ENCODE results near the gene CXCL10. TPM values are rescaled to one million over a fixed set of nuclear protein-coding genes. Genes with fewer than 3 reads are reported as not detected.

The CXCL10 gene
- total and polyA plus RNA-seq, 5 experiments from 2014 or later, result not detected

Other genes starting within 250 kb of the CXCL10 start
- gene PPEF2, start 121.0 kb downstream of the CXCL10 start, total RNA-seq, result 1 to 10 TPM; 1.6 to 1.8 TPM
- not detected for gene PPEF2, start 121.0 kb downstream of the CXCL10 start, polyA plus RNA-seq
- gene NAAA, start 82.5 kb downstream of the CXCL10 start, total RNA-seq, result 10 to 100 TPM; 81.0 to 82.4 TPM
- 10 to 100 TPM; 63.1 to 87.9 (median 63.4) TPM for gene NAAA, start 82.5 kb downstream of the CXCL10 start, polyA plus RNA-seq
- 10 to 100 TPM; 55.5 to 66.0 TPM for gene SDAD1, start 32.6 kb downstream of the CXCL10 start, total RNA-seq
- 10 to 100 TPM; 71.7 to 91.9 (median 78.3) TPM for gene SDAD1, start 32.6 kb downstream of the CXCL10 start, polyA plus RNA-seq
- not detected for gene CXCL9, start 16.0 kb downstream of the CXCL10 start, total RNA-seq
- not detected for gene CXCL9, start 16.0 kb downstream of the CXCL10 start, polyA plus RNA-seq
- not detected for gene CXCL11, start 12.6 kb upstream of the CXCL10 start, total RNA-seq
- gene CXCL11, start 12.6 kb upstream of the CXCL10 start, polyA plus RNA-seq, result not detected
- not detected for gene ART3, start 51.2 kb upstream of the CXCL10 start, total RNA-seq
- gene ART3, start 51.2 kb upstream of the CXCL10 start, polyA plus RNA-seq, result not detected
- 10 to 100 TPM; 50.8 to 59.9 TPM for gene NUP54, start 124.9 kb upstream of the CXCL10 start, total RNA-seq
- gene NUP54, start 124.9 kb upstream of the CXCL10 start, polyA plus RNA-seq, result 10 to 100 TPM; 36.8 to 40.0 (median 37.8) TPM
- gene SCARB2, start 190.3 kb upstream of the CXCL10 start, total RNA-seq, result 10 to 100 TPM; 23.2 to 25.8 TPM
- gene SCARB2, start 190.3 kb upstream of the CXCL10 start, polyA plus RNA-seq, result 10 to 100 TPM; 11.0 to 14.3 (median 14.0) TPM
- 1 to 10 TPM in 1 of 2 experiments, under 1 TPM in 1; 0.60 to 1.3 TPM for gene FAM47E, start 228.2 kb upstream of the CXCL10 start, total RNA-seq
- gene FAM47E, start 228.2 kb upstream of the CXCL10 start, polyA plus RNA-seq, result under 1 TPM in 1 of 3 donors, not detected in 2; 0.64 TPM